Lower lobe of right lung (tissue), 2 donors: ENCODE data around the gene EFCAB11. TPM values are rescaled to one million over a fixed set of nuclear protein-coding genes. Genes with fewer than 3 reads are reported as not detected.
"Not testable (repeated sequence)": the region's sequence is repeated elsewhere in the genome, so short reads cannot be mapped to it uniquely, and the experiment has no call there.

Experiments used
- ATAC-seq, 2 donors: fragments of 200-7000 bp; cut with Tn5 transposase; one replicate each; pipeline ENCODE4 v1.9.1; 2020 to 2022; ENCODE audit warnings: mild to moderate bottlenecking in 2 of 2, moderate library complexity in 2 of 2
- DNase-seq: peaks from one replicate; pipeline ENCODE4 v3.0.0-alpha.2; 2020
- H3K27ac ChIP-seq: fragments of 200-600 bp; one replicate; pipeline ENCODE4 v1.8.0; 2022
- H3K27me3 ChIP-seq: fragments of 200-600 bp; one replicate; pipeline ENCODE4 v1.8.0; 2022; ENCODE audit warnings: low read depth
- H3K36me3 ChIP-seq: fragments of 200-600 bp; one replicate; pipeline ENCODE4 v1.8.0; 2022; ENCODE audit warnings: mild to moderate bottlenecking
- H3K4me1 ChIP-seq: fragments of 200-600 bp; one replicate; pipeline ENCODE4 v1.8.0; 2022
- H3K4me3 ChIP-seq: fragments of 200-600 bp; one replicate; pipeline ENCODE4 v1.8.0; 2022; ENCODE audit warnings: mild to moderate bottlenecking
- H3K9me3 ChIP-seq: fragments of 200-600 bp; one replicate; pipeline ENCODE4 v1.8.0; 2022
- CTCF ChIP-seq: fragments of 200-600 bp; IDR thresholded peaks from one replicate; pipeline ENCODE4 v1.8.0; 2022; ENCODE audit warnings: antibody characterized with exemption, mild to moderate bottlenecking
- intact Hi-C: fragments of 100-400 bp; cut with DNase I; formaldehyde crosslinking; loops from one replicate; pipeline ENCODE4 v1.11.0; 2022
- total RNA-seq: library from RNA; stranded (reverse); fragmentation: NEBNext Ultra II Directional; extraction: Animal tissue kit (Norgen Biotek cat#: 25700); gene quantifications from one replicate; pipeline ENCODE4 v1.2.1, GENCODE V29; 2021
- donor health status: DM: no; HTN: yes; CAD: no; lungs with severe emphysema.

EFCAB11 gene
- total RNA-seq, 1 donor from 2014 or later = 5.8 TPM

GRCh38 chr14:89884761-89885160, 69.8 kb downstream of the EFCAB11 start:
- H3K4me1 ChIP-seq = no peaks in the 10 kb centered on the region
- ATAC-seq (no peak), DNase-seq (no peak)
- H3K36me3 ChIP-seq = no peaks in the 10 kb centered on the region
- intact Hi-C loops = no loop called here
- no peak overlapping the region for H3K27ac ChIP-seq
- TF ChIP-seq CTCF = no peak
- H3K4me3 ChIP-seq = no peak overlapping the region
- no peaks in the 10 kb centered on the region for H3K9me3 ChIP-seq
- H3K27me3 ChIP-seq = no peaks in the 10 kb centered on the region

- H3K27ac ChIP-seq = no peak overlapping the region
- no peaks in the 10 kb centered on the region for H3K9me3 ChIP-seq
- no peak for ATAC-seq
- no peak for DNase-seq
- intact Hi-C loops = no loop called here
- no peak overlapping the region for H3K4me3 ChIP-seq
- no peaks in the 10 kb centered on the region for H3K36me3 ChIP-seq
- no peaks in the 10 kb centered on the region for H3K4me1 ChIP-seq
- TF ChIP-seq CTCF = no peak
- no peaks in the 10 kb centered on the region for H3K27me3 ChIP-seq
These were observed 72.7 kb downstream of the EFCAB11 start for GRCh38 chr14:89881839-89882238.

- DNase-seq, H3K4me3 ChIP-seq, H3K27me3 ChIP-seq, H3K4me1 ChIP-seq, H3K9me3 ChIP-seq, H3K27ac ChIP-seq, ATAC-seq, intact Hi-C loops, H3K36me3 ChIP-seq: not testable (repeated sequence)
These were observed 80.4 kb downstream of the EFCAB11 start for GRCh38 chr14:89874091-89874490.

GRCh38 chr14:89870316-89870715, 84.2 kb downstream of the EFCAB11 start:
- TF ChIP-seq CTCF = no peak
- Histone ChIP-seq H3K4me3 (no peak overlapping the region), H3K36me3 (no peaks in the 10 kb centered on the region), H3K4me1 (no peaks in the 10 kb centered on the region), H3K27ac (no peak overlapping the region), H3K27me3 (no peaks in the 10 kb centered on the region), H3K9me3 (peaks cover 6% of the 10 kb centered on the region)
- no peak for DNase-seq
- intact Hi-C loops = no loop called here
- ATAC-seq = no peak

- H3K27ac ChIP-seq = no peak overlapping the region
- no peaks in the 10 kb centered on the region for H3K36me3 ChIP-seq
- no peaks in the 10 kb centered on the region for H3K27me3 ChIP-seq
- ATAC-seq (no peak), DNase-seq (no peak)
- H3K4me1 ChIP-seq = no peaks in the 10 kb centered on the region
- intact Hi-C loops = no loop called here
- no peak for TF ChIP-seq CTCF
- H3K4me3 ChIP-seq = no peak overlapping the region
- peaks cover 6% of the 10 kb centered on the region for H3K9me3 ChIP-seq
These were observed 84.9 kb downstream of the EFCAB11 start for GRCh38 chr14:89869606-89870005.

- Histone ChIP-seq H3K4me3 (no peak overlapping the region), H3K36me3 (no peaks in the 10 kb centered on the region), H3K9me3 (no peaks in the 10 kb centered on the region), H3K27me3 (no peaks in the 10 kb centered on the region), H3K4me1 (no peaks in the 10 kb centered on the region), H3K27ac (no peak overlapping the region)
- ATAC-seq (no peak), DNase-seq (no peak)
- intact Hi-C loops = no loop called here
- TF ChIP-seq CTCF = no peak
These were observed 88.1 kb downstream of the EFCAB11 start for GRCh38 chr14:89866458-89866857.
